Stimulated activated CD8-positive, alpha-beta memory T cell treated with anti-CD3 and anti-CD28 coated beads, Interleukin-15, amount 100 ng/mL, for 1 hour (primary cell): ENCODE results near the gene BCL7A.
"Not testable (repeated sequence)": the region's sequence is repeated elsewhere in the genome, so short reads cannot be mapped to it uniquely, and the experiment has no call there.

ENCODE experiments used
- DNase-seq: peaks from one replicate; pipeline ENCODE4 v3.0.0-alpha.2; 2020; ENCODE audit warnings: low read depth

Gene BCL7A

GRCh38 chr12:122096014-122096413 is 74.3 kb downstream of the BCL7A start:
- DNase-seq, result no peak

- no peak for DNase-seq
Observed at GRCh38 chr12:122096591-122097149, 75.0 kb downstream of the BCL7A start.

- no peak for DNase-seq
Observed at GRCh38 chr12:122097584-122097926, 75.9 kb downstream of the BCL7A start.

GRCh38 chr12:122097927-122098756 is 76.5 kb downstream of the BCL7A start:
- DNase-seq, result no peak

GRCh38 chr12:122099280-122099749 is 77.6 kb downstream of the BCL7A start:
- no peak for DNase-seq

GRCh38 chr12:122099856-122100255 is 78.2 kb downstream of the BCL7A start:
- DNase-seq, result no peak

GRCh38 chr12:122100568-122100967 is 78.9 kb downstream of the BCL7A start:
- DNase-seq, result no peak

- DNase-seq, result no peak
Observed at GRCh38 chr12:122102331-122102730, 80.6 kb downstream of the BCL7A start.

- no peak for DNase-seq
Observed at GRCh38 chr12:122104844-122105243, 83.2 kb downstream of the BCL7A start.

GRCh38 chr12:122105496-122105895 is 83.8 kb downstream of the BCL7A start:
- DNase-seq, result not testable (repeated sequence)

- DNase-seq, result no peak
Observed at GRCh38 chr12:122106843-122107242, 85.2 kb downstream of the BCL7A start.

- DNase-seq, result no peak
Observed at GRCh38 chr12:122107261-122107660, 85.6 kb downstream of the BCL7A start.

- no peak for DNase-seq
Observed at GRCh38 chr12:122111089-122111641, 89.5 kb downstream of the BCL7A start.
